ENCODE data around the gene RFC3. TPM values are rescaled to one million over a fixed set of nuclear protein-coding genes. Genes with fewer than 3 reads are reported as not detected.
"Not testable (repeated sequence)": the region's sequence is repeated elsewhere in the genome, so short reads cannot be mapped to it uniquely, and the experiment has no call there.

Gene RFC3
- total RNA-seq, 2 experiments from 2014 or later = 60.0 to 63.0 TPM

- no peaks in the 10 kb centered on the region for H3K36me3 Mint-ChIP-seq (ENCODE audit: low read depth)
- no peak overlapping the region for H3K4me3 Mint-ChIP-seq
These were observed 41.6 kb upstream of the RFC3 start for GRCh38 chr13:33776239-33776881.

GRCh38 chr13:33782631-33783030, 35.3 kb upstream of the RFC3 start:
- Mint-ChIP-seq H3K4me3 (no peak overlapping the region), H3K27me3 (no peaks in the 10 kb centered on the region), H3K9me3 (peaks cover 8% of the 10 kb centered on the region), H3K27ac (no peak overlapping the region), H3K36me3 (ENCODE audit: low read depth) (no peaks in the 10 kb centered on the region), H3K4me1 (ENCODE audit: low read depth) (peaks cover 10% of the 10 kb centered on the region)
- ATAC-seq (no peak), DNase-seq (no peak)
- ChIA-PET CTCF (interaction anchor here (1.5 kb wide), 1 partner anchor 18 kb away, joined by 3 read pairs; no protein-coding TSS in a partner anchor), POLR2A (no interaction called here)
- TF ChIP-seq CTCF (IDR thresholded peaks at IDR 0.05) = no peak
- intact Hi-C loops (cut with micrococcal nuclease) = no loop called here

More at GRCh38 chr13:33776239-33776881, 41.6 kb upstream of the RFC3 start:
- intact Hi-C loops (cut with micrococcal nuclease) = no loop called here
- ChIA-PET POLR2A (no interaction called here), CTCF (interaction anchor here (1.2 kb wide), 1 partner anchor 24 kb away, joined by 4 read pairs; no protein-coding TSS in a partner anchor)
- H3K27ac Mint-ChIP-seq = no peak overlapping the region
- no peaks in the 10 kb centered on the region for H3K4me1 Mint-ChIP-seq (ENCODE audit: low read depth)
- H3K9me3 Mint-ChIP-seq = peaks cover 6% of the 10 kb centered on the region
- H3K27me3 Mint-ChIP-seq = no peaks in the 10 kb centered on the region
- ATAC-seq (no peak), DNase-seq (no peak)
- no peak for TF ChIP-seq CTCF (IDR thresholded peaks at IDR 0.05)

GRCh38 chr13:33783212-33783611, 34.7 kb upstream of the RFC3 start:
- H3K27ac Mint-ChIP-seq; H3K36me3 Mint-ChIP-seq (ENCODE audit: low read depth); ATAC-seq; H3K27me3 Mint-ChIP-seq; POLR2A ChIA-PET; CTCF ChIA-PET; DNase-seq; intact Hi-C loops (cut with micrococcal nuclease); H3K4me3 Mint-ChIP-seq; H3K9me3 Mint-ChIP-seq: not testable (repeated sequence)
- H3K4me1 Mint-ChIP-seq (ENCODE audit: low read depth) = peaks cover 13% of the 10 kb centered on the region

GRCh38 chr13:33784738-33785137, 33.2 kb upstream of the RFC3 start:
- H3K27me3 Mint-ChIP-seq = no peaks in the 10 kb centered on the region
- no peaks in the 10 kb centered on the region for H3K36me3 Mint-ChIP-seq (ENCODE audit: low read depth)
- ATAC-seq (no peak), DNase-seq (no peak)
- H3K4me1 Mint-ChIP-seq (ENCODE audit: low read depth) = peaks cover 13% of the 10 kb centered on the region
- H3K27ac Mint-ChIP-seq = no peak overlapping the region
- ChIA-PET CTCF (no interaction called here), POLR2A (no interaction called here)
- H3K9me3 Mint-ChIP-seq = peaks cover 8% of the 10 kb centered on the region
- intact Hi-C loops (cut with micrococcal nuclease) = no loop called here
- no peak for TF ChIP-seq CTCF (IDR thresholded peaks at IDR 0.05)
- no peak overlapping the region for H3K4me3 Mint-ChIP-seq

GRCh38 chr13:33785384-33785783, 32.6 kb upstream of the RFC3 start:
- no peak for TF ChIP-seq CTCF (IDR thresholded peaks at IDR 0.05)
- intact Hi-C loops (cut with micrococcal nuclease) = no loop called here
- CTCF ChIA-PET = interaction anchor here (0.6 kb wide), 1 partner anchor 388 kb away, joined by 3 read pairs; no protein-coding TSS in a partner anchor
- H3K4me1 Mint-ChIP-seq (ENCODE audit: low read depth) = peaks cover 13% of the 10 kb centered on the region
- peaks cover 8% of the 10 kb centered on the region for H3K9me3 Mint-ChIP-seq
- no peaks in the 10 kb centered on the region for H3K27me3 Mint-ChIP-seq
- ATAC-seq (no peak), DNase-seq (no peak)
- no peak overlapping the region for H3K27ac Mint-ChIP-seq
- H3K36me3 Mint-ChIP-seq (ENCODE audit: low read depth) = no peaks in the 10 kb centered on the region
- no peak overlapping the region for H3K4me3 Mint-ChIP-seq
- POLR2A ChIA-PET = no interaction called here
